ENCODE measurements around the gene VAPA.

DNA sequence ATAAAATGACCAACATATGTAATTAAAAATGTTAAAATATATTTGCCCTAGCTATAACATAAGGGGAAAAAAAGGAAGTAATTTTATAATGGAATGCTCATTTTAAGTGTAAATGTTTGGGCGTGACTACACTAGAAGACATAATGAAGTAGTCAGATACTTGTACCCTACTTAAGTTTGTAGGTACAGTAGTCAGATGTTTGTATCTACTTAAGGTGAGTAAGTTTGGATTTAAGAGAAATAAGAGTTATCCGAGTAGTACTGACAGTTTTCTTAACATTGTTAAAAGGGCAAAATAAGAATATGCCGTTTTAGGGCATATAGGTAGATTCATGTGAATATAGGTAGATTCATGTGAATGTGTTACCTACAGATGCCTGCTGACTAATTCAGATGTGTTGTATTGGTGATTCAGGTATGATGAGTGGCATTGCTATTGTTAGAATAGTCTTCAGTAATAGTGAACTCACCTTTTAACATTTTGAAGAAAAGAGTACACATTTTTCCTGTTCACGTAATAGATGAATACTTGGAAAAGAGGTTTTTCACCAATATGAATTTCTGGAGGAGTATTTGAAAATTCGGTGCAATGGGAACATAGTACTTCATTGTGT lies 14.9 kb downstream of the VAPA start:
- TF ChIP-seq TCF3 (IDR thresholded peaks at IDR 0.05; ENCODE audit: borderline replicate concordance, insufficient read depth, low read depth, low read length) (no peak), EZH2 (IDR thresholded peaks at IDR 0.05; ENCODE audit: borderline replicate concordance, control insufficient read depth, low read depth, low read length) (no peak), HDAC2 (IDR thresholded peaks at IDR 0.05) (no peak)

Data from GM12878 (cell line).